T-helper 22 cell (primary cell): ENCODE results near the gene UBE2L6.

Experiments
- DNase-seq: peaks from one replicate; pipeline ENCODE4 v3.0.0-alpha.2; 2020; ENCODE audit warnings: low read depth

The UBE2L6 gene

DNA sequence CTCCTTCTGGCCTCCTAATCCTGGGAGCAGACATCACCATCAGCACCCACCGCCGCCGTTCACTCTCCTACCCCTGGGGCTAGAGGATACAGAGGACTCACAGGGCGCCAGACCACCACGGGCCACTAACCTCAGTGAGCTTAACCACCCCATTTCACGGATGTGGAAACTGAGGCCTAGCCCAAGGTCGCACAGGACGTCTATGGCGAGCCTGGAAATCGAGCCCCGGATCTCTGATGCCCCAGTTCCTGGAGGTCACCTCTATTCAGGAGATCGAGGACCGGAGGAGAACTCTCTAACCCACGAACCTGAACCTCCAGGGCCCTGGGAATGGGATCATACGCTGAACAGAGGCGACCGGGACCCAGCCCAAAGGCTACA is 37.3 kb downstream of the UBE2L6 start:
- no peak for DNase-seq

- DNase-seq = no peak
These were observed 38.5 kb downstream of the UBE2L6 start for GRCh38 chr11:57529012-57529411.

DNA sequence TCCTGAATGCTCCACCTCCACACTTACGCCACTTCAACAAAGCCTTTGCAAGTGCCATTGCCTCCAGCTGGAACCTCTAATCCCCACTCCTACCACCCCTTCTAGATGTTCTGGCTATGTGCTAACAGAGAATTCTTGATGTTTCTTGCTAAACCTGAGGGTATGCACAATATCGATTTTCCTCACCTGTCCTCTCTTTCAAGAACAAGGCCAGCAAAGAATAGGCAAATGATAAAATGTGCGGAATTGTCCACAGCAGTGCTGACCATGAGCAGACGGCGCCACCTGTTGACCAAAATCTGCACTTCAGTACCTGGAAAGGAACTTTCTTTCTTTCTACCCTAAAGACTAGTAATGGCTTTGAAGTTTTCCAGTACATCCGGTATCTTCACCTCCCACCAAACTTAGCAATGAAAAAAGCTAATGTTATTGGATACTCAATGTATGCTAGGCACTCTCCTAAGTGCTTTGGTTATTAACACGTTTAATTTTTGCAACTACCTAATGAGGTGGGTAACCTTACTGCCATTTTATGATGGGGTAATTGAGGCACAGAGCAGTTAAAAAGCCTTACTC is 40.3 kb downstream of the UBE2L6 start:
- peak; percentile 30 for DNase-seq

DNA sequence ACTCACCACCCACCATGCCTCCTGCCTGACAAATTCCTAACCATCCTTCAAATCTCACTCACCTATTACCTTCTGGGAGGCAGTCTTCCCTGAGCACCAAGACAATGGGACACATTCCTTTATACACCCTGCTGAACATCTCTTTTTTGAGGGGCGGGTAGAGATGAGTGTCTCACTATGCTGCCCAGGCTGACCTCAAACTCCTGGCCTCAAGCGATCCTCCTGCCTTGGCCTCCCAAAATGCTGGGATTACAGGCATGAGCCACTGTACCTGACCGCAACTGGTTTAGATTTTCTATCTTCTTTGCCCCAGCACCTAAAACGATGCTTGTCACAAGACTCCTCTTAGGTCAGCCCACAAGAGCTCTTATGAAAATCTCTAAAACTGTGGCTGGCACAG is 44.1 kb downstream of the UBE2L6 start:
- no peak for DNase-seq

DNA sequence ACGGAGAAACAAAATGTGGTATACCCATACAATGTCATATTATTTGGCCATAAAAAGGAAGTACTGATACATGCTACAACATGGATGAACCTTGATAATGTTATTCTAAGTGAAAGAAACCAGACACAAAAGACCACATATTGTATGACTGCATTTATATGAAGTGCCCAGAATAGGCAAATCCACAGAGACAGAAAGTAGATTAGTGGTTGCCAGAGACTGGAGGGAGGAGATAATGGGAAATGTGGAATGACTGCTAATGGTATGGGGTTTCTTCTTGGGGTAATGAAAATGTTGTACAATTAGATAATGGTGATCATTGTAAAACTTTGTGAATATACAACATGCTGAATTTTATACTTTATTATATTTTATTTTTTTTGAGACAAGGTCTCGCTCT is 46.4 kb downstream of the UBE2L6 start:
- no peak for DNase-seq

GRCh38 chr11:57516061-57516443 is 51.4 kb downstream of the UBE2L6 start:
- DNase-seq = no peak

DNA sequence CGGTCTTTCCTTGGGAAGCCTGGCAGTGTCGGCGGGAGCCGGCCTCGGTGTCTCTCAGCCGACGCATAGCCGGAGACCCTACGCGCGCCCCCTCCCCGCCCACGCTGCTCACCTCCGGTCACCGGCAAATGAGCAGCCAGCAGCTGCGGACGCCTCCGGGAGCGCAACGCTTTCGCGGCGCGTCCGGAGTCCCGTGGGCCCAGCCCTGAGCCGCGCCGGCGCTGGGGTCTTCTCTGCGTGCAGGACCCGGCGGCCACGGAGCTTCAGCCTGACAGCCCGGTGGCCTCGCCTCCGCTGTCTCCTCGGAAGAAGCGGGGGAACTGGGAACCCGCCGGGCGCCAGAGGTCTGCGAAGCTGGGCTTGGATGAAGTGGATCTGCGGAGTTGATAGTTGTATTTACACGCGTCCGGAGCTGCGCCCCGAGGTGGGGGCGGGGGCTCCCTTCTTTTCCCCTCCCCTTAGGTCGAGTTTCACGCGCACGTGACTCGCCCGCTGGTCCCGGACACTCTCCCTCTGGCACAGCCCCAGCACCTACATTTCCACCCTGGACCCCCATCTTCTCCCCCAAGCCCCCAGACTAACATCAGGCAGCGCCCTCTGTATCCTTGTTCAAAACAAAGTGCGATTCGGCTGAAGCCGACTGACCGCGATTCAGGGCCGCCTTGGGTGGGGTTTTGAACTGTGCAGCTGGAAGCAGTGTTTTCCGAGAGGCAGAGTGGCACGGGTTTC is 52.0 kb downstream of the UBE2L6 start, which contains the start of gene SLC43A1:
SLC43A1 (minus strand) TSS at position 371 of the 729 bp plus-strand sequence. CDS start 1,591 bp downstream, outside the sequence.
- no peak for DNase-seq

GRCh38 chr11:57514538-57515331 is 52.7 kb downstream of the UBE2L6 start:
- peak; percentile 16 for DNase-seq

GRCh38 chr11:57513911-57514537 is 53.4 kb downstream of the UBE2L6 start:
- DNase-seq = no peak

DNA sequence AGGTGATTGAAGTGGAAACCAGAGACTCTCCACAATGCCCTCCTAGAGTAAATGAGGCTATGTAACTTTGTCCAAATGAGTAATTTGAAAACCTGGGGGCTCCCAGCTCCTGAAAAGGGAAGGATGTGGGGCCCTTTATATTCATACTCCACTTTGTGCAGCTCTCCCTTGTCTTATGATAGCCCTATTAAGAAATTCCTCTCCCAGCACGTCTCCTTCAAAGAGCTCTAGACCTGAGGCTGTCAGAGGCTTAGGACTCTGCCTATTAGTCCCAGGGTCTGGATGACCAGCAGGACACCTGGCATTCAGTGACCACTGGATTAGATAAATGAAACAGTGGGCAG is 54.0 kb downstream of the UBE2L6 start:
- no peak for DNase-seq

- no peak for DNase-seq
These were observed 54.6 kb downstream of the UBE2L6 start for GRCh38 chr11:57512646-57513451.

- no peak for DNase-seq
These were observed 55.6 kb downstream of the UBE2L6 start for GRCh38 chr11:57511741-57512430.

- no peak for DNase-seq
These were observed 58.9 kb downstream of the UBE2L6 start for GRCh38 chr11:57508341-57509170.

DNA sequence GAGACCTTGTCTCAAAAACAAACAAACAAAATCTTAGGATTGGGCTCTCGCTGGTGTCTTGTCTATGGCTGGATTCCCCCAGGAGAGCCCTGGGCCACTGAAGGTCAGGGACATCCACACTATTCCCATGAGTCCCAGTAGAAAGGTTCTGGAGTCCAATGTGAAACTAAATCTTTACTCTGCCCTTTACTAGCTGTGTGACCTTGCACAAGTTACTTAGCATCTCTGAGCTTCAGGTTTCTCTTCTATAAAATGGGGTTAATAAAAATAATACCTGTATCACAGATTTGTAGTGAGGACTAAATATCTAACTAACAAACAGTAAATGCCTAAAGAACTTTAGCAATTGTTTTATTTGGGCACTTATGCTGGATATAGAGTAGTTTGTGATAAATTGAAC is 61.0 kb downstream of the UBE2L6 start:
- DNase-seq = no peak

DNA sequence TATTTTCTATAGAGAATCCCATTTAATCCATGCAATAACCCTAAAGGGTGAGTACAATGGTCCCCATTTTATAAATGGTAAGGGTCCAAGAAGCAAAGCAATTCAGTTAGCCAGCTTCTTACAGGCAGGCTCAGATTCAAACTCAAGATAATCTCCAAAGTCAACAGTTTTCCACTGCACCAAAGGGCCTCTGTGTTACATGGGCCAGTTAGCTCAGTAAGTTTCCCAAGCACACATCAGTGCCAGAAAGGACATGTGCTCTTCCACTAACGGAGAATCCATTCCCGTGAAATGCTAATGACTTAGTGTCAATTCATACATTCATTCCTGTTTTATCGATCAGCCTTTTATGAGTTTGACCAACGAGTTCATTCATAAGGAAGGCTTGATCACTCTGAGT is 63.0 kb downstream of the UBE2L6 start:
- DNase-seq = no peak

DNA sequence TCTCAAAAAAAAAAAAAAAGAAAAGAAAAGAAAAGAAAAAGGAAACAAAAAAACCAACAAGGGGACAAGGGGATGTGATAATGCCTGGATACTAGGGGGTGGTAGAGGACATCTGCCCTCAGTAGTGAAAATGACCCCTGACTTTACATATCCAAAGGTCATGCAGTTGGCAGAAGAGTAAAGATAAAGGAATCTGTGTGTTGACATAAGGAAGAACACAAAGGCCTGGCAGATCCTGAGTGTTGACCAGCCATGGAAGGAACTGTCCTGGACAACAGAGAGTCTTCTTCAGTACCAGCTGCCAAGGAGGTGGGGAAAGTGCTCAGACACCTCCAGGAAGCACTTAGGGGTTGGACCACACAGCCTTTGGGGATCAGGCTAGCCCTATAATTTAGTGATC is 64.6 kb downstream of the UBE2L6 start:
- no peak for DNase-seq

GRCh38 chr11:57502376-57502775 is 65.1 kb downstream of the UBE2L6 start:
- DNase-seq = no peak

- DNase-seq = no peak
These were observed 65.5 kb downstream of the UBE2L6 start for GRCh38 chr11:57501953-57502352.
